ENCODE measurements around the gene CFAP74.

The CFAP74 gene

DNA sequence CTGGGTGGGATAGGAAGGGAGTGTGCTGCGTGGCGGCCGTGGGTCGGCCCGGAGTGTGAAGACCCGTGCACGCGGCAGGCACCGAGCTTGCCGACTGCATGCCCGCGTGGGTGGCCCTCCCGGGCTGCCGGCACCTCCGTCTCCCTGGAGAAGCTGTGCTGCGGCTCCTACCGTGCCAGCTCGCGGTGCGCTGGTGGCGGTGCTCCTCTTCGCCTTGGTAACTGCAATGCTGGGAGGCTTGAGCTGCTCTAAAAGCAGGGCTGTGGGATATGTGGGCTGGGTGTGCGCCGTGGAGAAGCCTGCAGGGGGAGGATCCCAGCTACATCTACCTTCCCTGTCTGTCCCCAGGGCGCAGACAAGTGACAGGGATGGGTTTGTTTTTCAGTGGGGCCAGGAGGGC is 18.0 kb upstream of the CFAP74 start:
- H3K4me3 ChIP-seq (ENCODE audit: low read depth, low read length) = no peak overlapping the region
- no peak overlapping the region for H3K27ac ChIP-seq (ENCODE audit: extremely low read depth, low read depth, low read length)
- TF ChIP-seq ZNF555 (tag by site-specific recombination; conservative IDR thresholded peaks at IDR 0.05) (no peak), FEZF1 (tag by site-specific recombination; IDR thresholded peaks at IDR 0.05) (no peak), ZBTB21 (tag by site-specific recombination; IDR thresholded peaks at IDR 0.05) (no peak), KLF1 (tag by site-specific recombination; IDR thresholded peaks at IDR 0.05) (no peak), ZNF23 (tag by site-specific recombination; IDR thresholded peaks at IDR 0.05; ENCODE audit: borderline replicate concordance) (no peak), ZNF157 (tag by site-specific recombination; IDR thresholded peaks at IDR 0.05) (no peak), REST (tag by site-specific recombination; IDR thresholded peaks at IDR 0.05) (no peak), ZNF639 (tag by site-specific recombination; IDR thresholded peaks at IDR 0.05) (no peak), PRDM10 (tag by site-specific recombination; IDR thresholded peaks at IDR 0.05) (no peak), ZNF585B (tag by site-specific recombination; IDR thresholded peaks at IDR 0.05) (no peak)
- POLR2A ChIA-PET = interaction anchor here (0.6 kb wide), 1 partner anchor 23 kb away, joined by 3 read pairs; no protein-coding TSS in a partner anchor
- CTCF ChIA-PET = interaction anchor here (0.6 to 0.7 kb wide), 2 partner anchors 8 to 155 kb away, joined by 3 to 4 read pairs; no protein-coding TSS in a partner anchor
- no peaks in the 10 kb centered on the region for H3K36me3 ChIP-seq (ENCODE audit: control insufficient read depth in 2 of 2, insufficient read depth in 1 of 2, low read length in 2 of 2)
- no peaks in the 10 kb centered on the region for H3K4me1 ChIP-seq (ENCODE audit: control insufficient read depth, insufficient read depth, low read length)
- no peaks in the 10 kb centered on the region for H3K9me3 ChIP-seq (ENCODE audit: control insufficient read depth, insufficient read depth, low read depth, low read length)

DNA sequence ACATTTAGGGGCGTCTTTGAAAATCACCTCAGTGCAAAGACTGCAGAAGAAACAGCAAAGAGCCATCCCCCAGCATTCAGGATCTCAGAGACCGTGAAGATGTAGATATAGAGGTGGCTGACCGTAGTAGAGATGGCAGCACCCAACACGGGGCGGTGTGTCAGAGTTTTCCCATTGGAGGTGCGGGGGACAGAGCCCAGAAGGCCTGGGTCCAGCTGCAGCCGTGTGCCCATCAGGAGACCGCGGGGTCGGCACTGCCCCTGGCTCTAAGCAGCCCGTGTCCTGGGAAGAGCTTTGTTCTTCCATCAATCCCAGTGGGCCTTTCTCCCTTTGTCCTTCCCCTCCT is 16.7 kb upstream of the CFAP74 start:
- TF ChIP-seq ZNF501 (tag by site-specific recombination; IDR thresholded peaks at IDR 0.05) (no peak), ZNF518A (tag by site-specific recombination; conservative IDR thresholded peaks at IDR 0.05; ENCODE audit: low read depth) (no peak), ZNF660 (tag by site-specific recombination; IDR thresholded peaks at IDR 0.05) (no peak)
- TF ChIP-seq, protein P1, sequence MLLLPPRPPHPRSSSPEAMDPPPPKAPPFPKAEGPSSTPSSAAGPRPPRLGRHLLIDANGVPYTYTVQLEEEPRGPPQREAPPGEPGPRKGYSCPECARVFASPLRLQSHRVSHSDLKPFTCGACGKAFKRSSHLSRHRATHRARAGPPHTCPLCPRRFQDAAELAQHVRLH (tag by site-specific recombination; IDR thresholded peaks at IDR 0.05) = no peak
- CTCF ChIA-PET = interaction anchor here (0.6 to 2.1 kb wide), 3 partner anchors 24 to 240 kb away, joined by 3 to 7 read pairs (median 3); no protein-coding TSS in a partner anchor
- H3K4me3 ChIP-seq (ENCODE audit: low read depth, low read length) = no peak overlapping the region
- H3K27ac ChIP-seq (ENCODE audit: extremely low read depth, low read depth, low read length) = no peak overlapping the region
- no peaks in the 10 kb centered on the region for H3K9me3 ChIP-seq (ENCODE audit: control insufficient read depth, insufficient read depth, low read depth, low read length)
- no peaks in the 10 kb centered on the region for H3K4me1 ChIP-seq (ENCODE audit: control insufficient read depth, insufficient read depth, low read length)
- POLR2A ChIA-PET = no interaction called here
- H3K36me3 ChIP-seq (ENCODE audit: control insufficient read depth in 2 of 2, insufficient read depth in 1 of 2, low read length in 2 of 2) = no peaks in the 10 kb centered on the region
